ENCODE measurements around the gene PTPRG.

The PTPRG gene

DNA sequence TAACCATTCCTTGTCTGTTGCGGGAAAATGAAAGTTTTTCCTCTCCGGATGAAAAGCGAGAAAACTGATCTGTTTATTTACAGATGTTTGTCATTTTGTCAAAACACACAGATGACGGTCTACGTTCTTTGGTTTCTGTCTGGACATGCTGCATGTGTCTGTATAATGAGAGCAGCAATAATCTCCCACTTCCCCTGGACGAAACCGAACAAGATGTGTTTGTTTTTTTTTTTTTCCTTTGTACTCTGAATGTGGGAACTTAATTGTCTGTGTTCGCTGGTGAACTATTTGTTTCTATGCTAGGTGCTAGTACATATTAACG lies 33.6 kb downstream of the PTPRG start:
- TF ChIP-seq FOXP2 (optimal IDR thresholded peaks at IDR 0.05; ENCODE audit: borderline replicate concordance, extremely low read depth, extremely low read length, insufficient read depth) (no peak), POLR2AphosphoS5 (IDR thresholded peaks at IDR 0.05; ENCODE audit: low read depth, low read length) (no peak), TAF1 (IDR thresholded peaks at IDR 0.05; ENCODE audit: borderline replicate concordance, insufficient read depth, low read length) (no peak), SIN3A (IDR thresholded peaks at IDR 0.05; ENCODE audit: borderline replicate concordance, insufficient read depth, low read length) (no peak)
- TF ChIP-seq, protein P1, sequence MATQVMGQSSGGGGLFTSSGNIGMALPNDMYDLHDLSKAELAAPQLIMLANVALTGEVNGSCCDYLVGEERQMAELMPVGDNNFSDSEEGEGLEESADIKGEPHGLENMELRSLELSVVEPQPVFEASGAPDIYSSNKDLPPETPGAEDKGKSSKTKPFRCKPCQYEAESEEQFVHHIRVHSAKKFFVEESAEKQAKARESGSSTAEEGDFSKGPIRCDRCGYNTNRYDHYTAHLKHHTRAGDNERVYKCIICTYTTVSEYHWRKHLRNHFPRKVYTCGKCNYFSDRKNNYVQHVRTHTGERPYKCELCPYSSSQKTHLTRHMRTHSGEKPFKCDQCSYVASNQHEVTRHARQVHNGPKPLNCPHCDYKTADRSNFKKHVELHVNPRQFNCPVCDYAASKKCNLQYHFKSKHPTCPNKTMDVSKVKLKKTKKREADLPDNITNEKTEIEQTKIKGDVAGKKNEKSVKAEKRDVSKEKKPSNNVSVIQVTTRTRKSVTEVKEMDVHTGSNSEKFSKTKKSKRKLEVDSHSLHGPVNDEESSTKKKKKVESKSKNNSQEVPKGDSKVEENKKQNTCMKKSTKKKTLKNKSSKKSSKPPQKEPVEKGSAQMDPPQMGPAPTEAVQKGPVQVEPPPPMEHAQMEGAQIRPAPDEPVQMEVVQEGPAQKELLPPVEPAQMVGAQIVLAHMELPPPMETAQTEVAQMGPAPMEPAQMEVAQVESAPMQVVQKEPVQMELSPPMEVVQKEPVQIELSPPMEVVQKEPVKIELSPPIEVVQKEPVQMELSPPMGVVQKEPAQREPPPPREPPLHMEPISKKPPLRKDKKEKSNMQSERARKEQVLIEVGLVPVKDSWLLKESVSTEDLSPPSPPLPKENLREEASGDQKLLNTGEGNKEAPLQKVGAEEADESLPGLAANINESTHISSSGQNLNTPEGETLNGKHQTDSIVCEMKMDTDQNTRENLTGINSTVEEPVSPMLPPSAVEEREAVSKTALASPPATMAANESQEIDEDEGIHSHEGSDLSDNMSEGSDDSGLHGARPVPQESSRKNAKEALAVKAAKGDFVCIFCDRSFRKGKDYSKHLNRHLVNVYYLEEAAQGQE (IDR thresholded peaks at IDR 0.05; ENCODE audit: insufficient read depth in 1 of 2, low read depth in 2 of 2, low read length in 2 of 2) = no peak

DNA sequence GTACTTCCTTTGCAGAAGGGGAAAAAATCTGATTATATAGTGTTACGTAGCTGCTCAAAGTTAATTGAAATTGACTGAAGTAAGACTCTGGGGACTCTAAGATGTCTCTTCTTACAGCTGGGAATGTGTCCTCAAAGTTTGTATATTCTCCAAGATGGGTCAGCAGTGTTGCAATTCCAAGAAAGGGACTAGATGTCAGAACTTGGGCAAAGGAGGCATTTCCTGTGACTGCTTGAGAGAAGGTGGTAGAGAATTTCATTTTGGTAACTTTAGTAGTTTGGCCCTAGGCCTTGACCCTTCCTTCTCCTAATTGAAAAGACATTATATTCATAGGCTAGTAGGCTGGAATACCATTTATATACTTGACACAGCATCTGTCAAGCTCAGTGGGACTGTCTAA lies 33.9 kb downstream of the PTPRG start:
- no peak for TF ChIP-seq SIN3A (IDR thresholded peaks at IDR 0.05; ENCODE audit: borderline replicate concordance, insufficient read depth, low read length)
- TF ChIP-seq, protein P1 (IDR thresholded peaks at IDR 0.05; ENCODE audit: insufficient read depth in 1 of 2, low read depth in 2 of 2, low read length in 2 of 2) = no peak

DNA sequence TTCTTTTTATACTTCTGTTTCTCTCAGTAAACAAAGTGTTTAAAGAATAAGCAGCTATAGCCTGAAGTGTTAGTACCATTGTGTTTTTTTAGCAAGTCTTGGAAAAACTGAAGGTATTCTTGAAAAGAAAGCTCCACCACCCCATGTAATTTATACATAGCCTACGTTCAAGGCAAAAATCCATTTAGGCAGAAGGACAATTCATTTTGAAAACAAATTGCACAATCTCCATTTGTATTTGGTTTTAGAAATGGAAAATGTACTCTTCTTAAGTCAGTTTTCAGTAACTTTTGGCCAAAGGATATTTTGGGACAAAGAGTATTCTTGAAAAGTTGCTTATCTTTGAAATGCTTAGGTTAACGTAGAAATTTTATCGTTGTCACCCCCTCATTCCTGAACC lies 34.5 kb downstream of the PTPRG start:
- TF ChIP-seq POLR2AphosphoS5 (IDR thresholded peaks at IDR 0.05; ENCODE audit: low read depth, low read length) (no peak), TAF1 (IDR thresholded peaks at IDR 0.05; ENCODE audit: borderline replicate concordance, insufficient read depth, low read length) (no peak), SIN3A (IDR thresholded peaks at IDR 0.05; ENCODE audit: borderline replicate concordance, insufficient read depth, low read length) (no peak), FOXP2 (optimal IDR thresholded peaks at IDR 0.05; ENCODE audit: borderline replicate concordance, extremely low read depth, extremely low read length, insufficient read depth) (no peak)
- TF ChIP-seq, protein P1 (IDR thresholded peaks at IDR 0.05; ENCODE audit: insufficient read depth in 1 of 2, low read depth in 2 of 2, low read length in 2 of 2) = no peak

DNA sequence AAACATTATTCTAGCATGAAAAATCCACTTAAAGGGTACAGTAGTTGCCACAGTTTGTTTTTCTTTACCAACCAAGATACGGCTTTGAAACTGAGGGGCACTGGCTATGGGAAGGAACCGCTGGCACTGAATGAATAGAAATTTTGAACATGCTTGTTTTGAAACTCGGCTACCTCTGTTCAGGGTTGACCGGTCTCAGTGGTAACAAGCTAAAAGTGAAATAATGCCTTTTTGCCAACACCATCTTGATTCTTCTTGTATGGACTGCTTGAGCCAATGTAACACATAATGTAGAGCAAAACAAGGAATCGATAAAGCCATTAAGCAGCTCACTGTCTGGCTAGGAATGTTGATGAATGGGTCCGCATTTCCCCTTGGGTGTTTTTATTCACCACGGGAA lies 36.5 kb downstream of the PTPRG start:
- TF ChIP-seq TAF1 (IDR thresholded peaks at IDR 0.05; ENCODE audit: borderline replicate concordance, insufficient read depth, low read length) = no peak
- no peak for TF ChIP-seq FOXP2 (optimal IDR thresholded peaks at IDR 0.05; ENCODE audit: borderline replicate concordance, extremely low read depth, extremely low read length, insufficient read depth)
- no peak for TF ChIP-seq POLR2AphosphoS5 (IDR thresholded peaks at IDR 0.05; ENCODE audit: low read depth, low read length)
- TF ChIP-seq, protein P1 (IDR thresholded peaks at IDR 0.05; ENCODE audit: insufficient read depth in 1 of 2, low read depth in 2 of 2, low read length in 2 of 2) = no peak
- TF ChIP-seq SIN3A (IDR thresholded peaks at IDR 0.05; ENCODE audit: borderline replicate concordance, insufficient read depth, low read length) = no peak

DNA sequence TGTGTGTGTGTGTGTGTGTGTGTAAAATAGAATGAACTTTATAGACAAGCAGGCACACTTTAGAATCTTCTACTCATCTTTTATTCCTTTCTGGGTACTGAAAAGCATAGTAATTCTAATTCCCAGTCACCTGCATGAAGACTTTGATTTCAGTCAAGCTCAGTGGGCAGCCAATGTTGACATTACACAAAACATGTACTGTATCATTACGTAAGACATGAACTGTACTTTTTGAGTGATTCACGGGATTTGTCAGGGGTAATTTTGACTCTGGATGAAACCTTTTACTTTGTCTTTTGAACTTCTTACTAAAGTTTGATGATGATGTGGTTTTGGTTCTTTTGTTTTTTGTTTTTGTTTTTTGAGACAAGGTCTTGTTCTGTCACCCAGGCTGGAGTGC lies 38.8 kb downstream of the PTPRG start:
- TF ChIP-seq, protein P1 (IDR thresholded peaks at IDR 0.05; ENCODE audit: insufficient read depth in 1 of 2, low read depth in 2 of 2, low read length in 2 of 2) = no peak
- TF ChIP-seq SIN3A (IDR thresholded peaks at IDR 0.05; ENCODE audit: borderline replicate concordance, insufficient read depth, low read length) (no peak), FOXP2 (optimal IDR thresholded peaks at IDR 0.05; ENCODE audit: borderline replicate concordance, extremely low read depth, extremely low read length, insufficient read depth) (no peak), TAF1 (IDR thresholded peaks at IDR 0.05; ENCODE audit: borderline replicate concordance, insufficient read depth, low read length) (no peak), POLR2AphosphoS5 (IDR thresholded peaks at IDR 0.05; ENCODE audit: low read depth, low read length) (no peak)

All from PFSK-1 (cell line).